Myocyte (in vitro differentiated cells): Measurements from ENCODE around the gene CEP85L. TPM values are rescaled to one million over a fixed set of nuclear protein-coding genes. Genes with fewer than 3 reads are reported as not detected.

ENCODE experiments used
- DNase-seq: peaks from one replicate; pipeline ENCODE4 v3.0.0-alpha.2; 2012; ENCODE audit warnings: low read depth
- total RNA-seq: library from RNA; depleted of rRNA; stranded (reverse); fragments of >200 nt; gene quantifications from 2 replicates; pipeline ENCODE4 v1.2.3, GENCODE V29; 2014

The CEP85L gene
- total RNA-seq, 1 donor from 2014 or later: 18.6 TPM

- no peak for DNase-seq
These were observed 105.1 kb downstream of the CEP85L start for GRCh38 chr6:118546164-118546879.

- no peak for DNase-seq
These were observed 107.3 kb downstream of the CEP85L start for GRCh38 chr6:118544105-118544504.

GRCh38 chr6:118542184-118542952 is 109.0 kb downstream of the CEP85L start:
- DNase-seq: peak; percentile 24

GRCh38 chr6:118537574-118537973 is 113.8 kb downstream of the CEP85L start:
- peak; percentile 37 for DNase-seq

GRCh38 chr6:118536478-118536877 is 114.9 kb downstream of the CEP85L start:
- no peak for DNase-seq

GRCh38 chr6:118535176-118535844 is 116.1 kb downstream of the CEP85L start:
- no peak for DNase-seq

GRCh38 chr6:118530942-118531341 is 120.4 kb downstream of the CEP85L start:
- DNase-seq: no peak

- DNase-seq: no peak
These were observed 121.6 kb downstream of the CEP85L start for GRCh38 chr6:118529756-118530155.

GRCh38 chr6:118528129-118528528 is 123.3 kb downstream of the CEP85L start:
- no peak for DNase-seq

GRCh38 chr6:118525913-118526780 is 125.2 kb downstream of the CEP85L start:
- no peak for DNase-seq

- DNase-seq: no peak
These were observed 126.7 kb downstream of the CEP85L start for GRCh38 chr6:118524686-118525085.

- no peak for DNase-seq
These were observed 128.2 kb downstream of the CEP85L start for GRCh38 chr6:118523216-118523615.

- DNase-seq: peak; percentile 25
These were observed 129.0 kb downstream of the CEP85L start for GRCh38 chr6:118522422-118522821.

GRCh38 chr6:118514689-118515088 is 136.7 kb downstream of the CEP85L start:
- DNase-seq: peak; percentile 22

GRCh38 chr6:118511930-118512715 is 139.3 kb downstream of the CEP85L start:
- DNase-seq: no peak

- DNase-seq: peak; percentile 51
These were observed 142.3 kb downstream of the CEP85L start for GRCh38 chr6:118509009-118509617.

- DNase-seq: no peak
These were observed 143.8 kb downstream of the CEP85L start for GRCh38 chr6:118507636-118508035.

GRCh38 chr6:118506071-118506638 is 145.2 kb downstream of the CEP85L start:
- peak; percentile 51 for DNase-seq

- no peak for DNase-seq
These were observed 145.7 kb downstream of the CEP85L start for GRCh38 chr6:118505656-118506055.
